HG03565 (cell line): ENCODE results near the gene MFSD12.
A peak's percentile ranks its signal among the peaks of the same experiment; 100 is the strongest.

Experiments used
- ATAC-seq: cut with Tn5 transposase; IDR thresholded peaks from one replicate; pipeline ENCODE4 v1.9.1; 2021; ENCODE audit warnings: mild to moderate bottlenecking, moderate library complexity; ENCODE audit not compliant: unreplicated experiment

Gene MFSD12

GRCh38 chr19:3557461-3558248 is at the start of gene MFSD12:
Gene MFSD12, minus strand, starts transcription at chr19:3557586. Its CDS starts 183 bp downstream, at chr19:3557403.
- peak; percentile 71 for ATAC-seq

- ATAC-seq = no peak
Measured at GRCh38 chr19:3606690-3607289, 49.4 kb upstream of the MFSD12 start, which contains the start of gene TBXA2R. Gene TBXA2R, minus strand, starts transcription at chr19:3606875. Its CDS starts 6,241 bp downstream, at chr19:3600634.

- ATAC-seq = no peak
Measured at GRCh38 chr19:3606174-3606689, 48.8 kb upstream of the MFSD12 start.

GRCh38 chr19:3605770-3606169 is 48.4 kb upstream of the MFSD12 start:
- no peak for ATAC-seq

- no peak for ATAC-seq
Measured at GRCh38 chr19:3605361-3605760, 48.0 kb upstream of the MFSD12 start.

GRCh38 chr19:3604987-3605343 is 47.6 kb upstream of the MFSD12 start:
- no peak for ATAC-seq

- ATAC-seq = no peak
Measured at GRCh38 chr19:3604227-3604986, 47.0 kb upstream of the MFSD12 start.

- ATAC-seq = no peak
Measured at GRCh38 chr19:3603121-3603811, 45.9 kb upstream of the MFSD12 start.

- no peak for ATAC-seq
Measured at GRCh38 chr19:3601021-3601420, 43.6 kb upstream of the MFSD12 start.

- no peak for ATAC-seq
Measured at GRCh38 chr19:3599776-3600187, 42.4 kb upstream of the MFSD12 start.

GRCh38 chr19:3595521-3596061 is 38.2 kb upstream of the MFSD12 start:
- ATAC-seq = no peak

- ATAC-seq = no peak
Measured at GRCh38 chr19:3593156-3593555, 35.8 kb upstream of the MFSD12 start.

GRCh38 chr19:3591876-3592613 is 34.7 kb upstream of the MFSD12 start:
- ATAC-seq = no peak

- no peak for ATAC-seq
Measured at GRCh38 chr19:3590991-3591659, 33.7 kb upstream of the MFSD12 start.

GRCh38 chr19:3589949-3590348 is 32.6 kb upstream of the MFSD12 start:
- ATAC-seq = no peak

- no peak for ATAC-seq
Measured at GRCh38 chr19:3589439-3589838, 32.1 kb upstream of the MFSD12 start.

GRCh38 chr19:3586707-3587346 is 29.4 kb upstream of the MFSD12 start:
- ATAC-seq = no peak

- no peak for ATAC-seq
Measured at GRCh38 chr19:3586127-3586626, 28.8 kb upstream of the MFSD12 start.
